Measurements from ENCODE around the gene UPF1. TPM values are rescaled to one million over a fixed set of nuclear protein-coding genes. Genes with fewer than 3 reads are reported as not detected.
"Not testable (repeated sequence)": the region's sequence is repeated elsewhere in the genome, so short reads cannot be mapped to it uniquely, and the experiment has no call there.

The UPF1 gene
- total and polyA plus RNA-seq, 4 experiments from 2014 or later = 2.6 to 130 (median 74.3) TPM

GRCh38 chr19:18802354-18802753, 29.4 kb upstream of the UPF1 start:
- Histone ChIP-seq H3K27ac (ENCODE audit: low read depth, low read length) (no peak overlapping the region), H3K36me3 (ENCODE audit: insufficient read depth, low read length) (no peaks in the 10 kb centered on the region), H3K9me3 (ENCODE audit: control insufficient read depth in 1 of 2, low read length in 2 of 2) (no peaks in the 10 kb centered on the region), H3K4me3 (ENCODE audit: low read length in 2 of 2) (no peak overlapping the region), H3K4me1 (ENCODE audit: insufficient read depth, low read length) (no peaks in the 10 kb centered on the region), H3K27me3 (ENCODE audit: insufficient read depth, low read length) (no peaks in the 10 kb centered on the region)
- CTCF ChIA-PET (ENCODE audit: partially characterized antibody) = no interaction called here
- no peak for DNase-seq
- Mint-ChIP-seq H3K27ac (no peak overlapping the region), H3K4me1 (no peaks in the 10 kb centered on the region), H3K4me3 (no peak overlapping the region), H3K27me3 (peaks cover 7 to 9% of the 10 kb centered on the region in 2 donors), H3K36me3 (no peaks in the 10 kb centered on the region), H3K9me3 (peaks cover 0 to 2% (median 0%) of the 10 kb centered on the region in 8 donors)
- POLR2A ChIA-PET (ENCODE audit: partially characterized antibody) = no interaction called here
- intact Hi-C loops (cut with micrococcal nuclease) = no loop called here

GRCh38 chr19:18803550-18804138, 28.1 kb upstream of the UPF1 start:
- Mint-ChIP-seq H3K4me1 (no peaks in the 10 kb centered on the region), H3K27me3 (peaks cover 5 to 7% of the 10 kb centered on the region in 2 donors), H3K36me3 (no peaks in the 10 kb centered on the region), H3K27ac (peak overlapping the region in 1 of 7 donors; percentile 63), H3K9me3 (peaks cover 0 to 2% (median 0%) of the 10 kb centered on the region in 8 donors), H3K4me3 (no peak overlapping the region)
- Histone ChIP-seq H3K4me1 (ENCODE audit: insufficient read depth, low read length) (no peaks in the 10 kb centered on the region), H3K36me3 (ENCODE audit: insufficient read depth, low read length) (no peaks in the 10 kb centered on the region), H3K27ac (ENCODE audit: low read depth, low read length) (no peak overlapping the region), H3K9me3 (ENCODE audit: control insufficient read depth in 1 of 2, low read length in 2 of 2) (no peaks in the 10 kb centered on the region), H3K27me3 (ENCODE audit: insufficient read depth, low read length) (no peaks in the 10 kb centered on the region), H3K4me3 (ENCODE audit: low read length in 2 of 2) (no peak overlapping the region)
- CTCF ChIA-PET (ENCODE audit: partially characterized antibody) = no interaction called here
- no peak for DNase-seq
- POLR2A ChIA-PET (ENCODE audit: partially characterized antibody) = no interaction called here
- intact Hi-C loops (cut with micrococcal nuclease) = no loop called here

- intact Hi-C loops (cut with micrococcal nuclease) = no loop called here
- ChIA-PET CTCF (ENCODE audit: partially characterized antibody) (no interaction called here), POLR2A (ENCODE audit: partially characterized antibody) (no interaction called here)
- no peak overlapping the region for H3K27ac Mint-ChIP-seq
- no peak overlapping the region for H3K27ac ChIP-seq (ENCODE audit: low read depth, low read length)
- no peaks in the 10 kb centered on the region for H3K4me1 ChIP-seq (ENCODE audit: insufficient read depth, low read length)
- peaks cover 5 to 7% of the 10 kb centered on the region in 2 donors for H3K27me3 Mint-ChIP-seq
- H3K9me3 Mint-ChIP-seq = peaks cover 0 to 2% (median 0%) of the 10 kb centered on the region in 8 donors
- DNase-seq = no peak
- no peaks in the 10 kb centered on the region for H3K36me3 Mint-ChIP-seq
- H3K36me3 ChIP-seq (ENCODE audit: insufficient read depth, low read length) = no peaks in the 10 kb centered on the region
- H3K4me3 Mint-ChIP-seq = no peak overlapping the region
- no peak overlapping the region for H3K4me3 ChIP-seq (ENCODE audit: low read length in 2 of 2)
- no peaks in the 10 kb centered on the region for H3K27me3 ChIP-seq (ENCODE audit: insufficient read depth, low read length)
- peaks cover 0 to 4% (median 0%) of the 10 kb centered on the region in 4 donors for H3K4me1 Mint-ChIP-seq
- H3K9me3 ChIP-seq (ENCODE audit: control insufficient read depth in 1 of 2, low read length in 2 of 2) = no peaks in the 10 kb centered on the region
Measured at GRCh38 chr19:18804139-18804601, 27.6 kb upstream of the UPF1 start.

- Mint-ChIP-seq H3K4me1 (peaks cover 0 to 6% (median 3%) of the 10 kb centered on the region in 4 donors), H3K36me3 (no peaks in the 10 kb centered on the region), H3K9me3 (peaks cover 0 to 2% (median 0%) of the 10 kb centered on the region in 8 donors), H3K4me3 (no peak overlapping the region), H3K27me3 (peaks cover 8 to 10% of the 10 kb centered on the region in 2 donors), H3K27ac (no peak overlapping the region)
- ChIA-PET POLR2A (ENCODE audit: partially characterized antibody) (no interaction called here), CTCF (ENCODE audit: partially characterized antibody) (interaction anchor here (1.3 kb wide), 1 partner anchor 26 kb away, joined by 3 read pairs; no protein-coding TSS in a partner anchor)
- Histone ChIP-seq H3K27me3 (ENCODE audit: insufficient read depth, low read length) (no peaks in the 10 kb centered on the region), H3K27ac (ENCODE audit: low read depth, low read length) (no peak overlapping the region), H3K36me3 (ENCODE audit: insufficient read depth, low read length) (no peaks in the 10 kb centered on the region), H3K4me1 (ENCODE audit: insufficient read depth, low read length) (no peaks in the 10 kb centered on the region), H3K4me3 (ENCODE audit: low read length in 2 of 2) (no peak overlapping the region), H3K9me3 (ENCODE audit: control insufficient read depth in 1 of 2, low read length in 2 of 2) (no peaks in the 10 kb centered on the region)
- no peak for DNase-seq
- intact Hi-C loops (cut with micrococcal nuclease) = no loop called here
Measured at GRCh38 chr19:18804643-18805042, 27.1 kb upstream of the UPF1 start.

- CTCF ChIA-PET (ENCODE audit: partially characterized antibody) = no interaction called here
- no peaks in the 10 kb centered on the region for H3K9me3 ChIP-seq (ENCODE audit: control insufficient read depth in 1 of 2, low read length in 2 of 2)
- intact Hi-C loops (cut with micrococcal nuclease) = no loop called here
- no peaks in the 10 kb centered on the region for H3K27me3 ChIP-seq (ENCODE audit: insufficient read depth, low read length)
- H3K4me1 ChIP-seq (ENCODE audit: insufficient read depth, low read length) = no peaks in the 10 kb centered on the region
- H3K9me3 Mint-ChIP-seq = peaks cover 0 to 2% (median 0%) of the 10 kb centered on the region in 8 donors
- H3K4me1 Mint-ChIP-seq = peaks cover 0 to 7% (median 3%) of the 10 kb centered on the region in 4 donors
- no peaks in the 10 kb centered on the region for H3K36me3 ChIP-seq (ENCODE audit: insufficient read depth, low read length)
- no peak for DNase-seq
- H3K36me3 Mint-ChIP-seq = no peaks in the 10 kb centered on the region
- POLR2A ChIA-PET (ENCODE audit: partially characterized antibody) = no interaction called here
- H3K27ac ChIP-seq (ENCODE audit: low read depth, low read length) = no peak overlapping the region
- H3K27me3 Mint-ChIP-seq = peaks cover 8 to 9% of the 10 kb centered on the region in 2 donors
- H3K27ac Mint-ChIP-seq = no peak overlapping the region
- H3K4me3 Mint-ChIP-seq = no peak overlapping the region
- H3K4me3 ChIP-seq (ENCODE audit: low read length in 2 of 2) = no peak overlapping the region
Measured at GRCh38 chr19:18807861-18808331, 23.9 kb upstream of the UPF1 start.

- no peaks in the 10 kb centered on the region for H3K27me3 ChIP-seq (ENCODE audit: insufficient read depth, low read length)
- intact Hi-C loops (cut with micrococcal nuclease) = no loop called here
- H3K36me3 Mint-ChIP-seq = no peaks in the 10 kb centered on the region
- H3K27ac ChIP-seq (ENCODE audit: low read depth, low read length) = no peak overlapping the region
- H3K4me1 Mint-ChIP-seq = peaks cover 0 to 7% (median 3%) of the 10 kb centered on the region in 4 donors
- H3K36me3 ChIP-seq (ENCODE audit: insufficient read depth, low read length) = no peaks in the 10 kb centered on the region
- H3K9me3 ChIP-seq (ENCODE audit: control insufficient read depth in 1 of 2, low read length in 2 of 2) = no peaks in the 10 kb centered on the region
- H3K4me1 ChIP-seq (ENCODE audit: insufficient read depth, low read length) = no peaks in the 10 kb centered on the region
- POLR2A ChIA-PET (ENCODE audit: partially characterized antibody) = no interaction called here
- no peak for DNase-seq
- H3K9me3 Mint-ChIP-seq = no peaks in the 10 kb centered on the region
- H3K27ac Mint-ChIP-seq = peak overlapping the region in 2 of 7 donors; percentile 31 to 43
- peak overlapping the region in 4 of 8 donors; percentile 18 to 75 (median 26) for H3K4me3 Mint-ChIP-seq
- no peak overlapping the region for H3K4me3 ChIP-seq (ENCODE audit: low read length in 2 of 2)
- CTCF ChIA-PET (ENCODE audit: partially characterized antibody) = no interaction called here
- H3K27me3 Mint-ChIP-seq = peaks cover 3 to 4% of the 10 kb centered on the region in 2 donors
Measured at GRCh38 chr19:18809149-18809868, 22.4 kb upstream of the UPF1 start.

- H3K36me3 ChIP-seq (ENCODE audit: insufficient read depth, low read length); H3K4me3 ChIP-seq (ENCODE audit: low read length in 2 of 2); DNase-seq; H3K4me3 Mint-ChIP-seq; intact Hi-C loops (cut with micrococcal nuclease); H3K4me1 Mint-ChIP-seq; POLR2A ChIA-PET (ENCODE audit: partially characterized antibody); H3K36me3 Mint-ChIP-seq; H3K27me3 Mint-ChIP-seq; H3K27ac Mint-ChIP-seq; H3K27ac ChIP-seq (ENCODE audit: low read depth, low read length); H3K4me1 ChIP-seq (ENCODE audit: insufficient read depth, low read length); H3K9me3 Mint-ChIP-seq; H3K27me3 ChIP-seq (ENCODE audit: insufficient read depth, low read length); CTCF ChIA-PET (ENCODE audit: partially characterized antibody); H3K9me3 ChIP-seq (ENCODE audit: control insufficient read depth in 1 of 2, low read length in 2 of 2): not testable (repeated sequence)
Measured at GRCh38 chr19:18811638-18812037, 20.1 kb upstream of the UPF1 start.

Data from CD4-positive, alpha-beta memory T cell (primary cell).